Epithelial cell of proximal tubule (primary cell): Measurements from ENCODE around the gene TSPAN14. TPM values are rescaled to one million over a fixed set of nuclear protein-coding genes. Genes with fewer than 3 reads are reported as not detected.

Experiments
- DNase-seq: peaks from one replicate; pipeline ENCODE4 v3.0.0-alpha.2; 2011; ENCODE audit warnings: low read depth
- H3K4me3 ChIP-seq: 2 replicates; pipeline ENCODE4 v1.5.1; 2011; ENCODE audit warnings: low read depth, mild to moderate bottlenecking, low read length
- total RNA-seq: library from RNA; depleted of rRNA; stranded (reverse); fragments of >200 nt; gene quantifications from 2 replicates; pipeline ENCODE4 v1.2.3, GENCODE V29; 2015
- TF ChIP-seq, protein P1 (sequence below): conservative IDR thresholded peaks from 2 replicates; pipeline ENCODE4 v1.5.1; 2012; ENCODE audit warnings: low read depth, mild to moderate bottlenecking, low read length

The TSPAN14 gene
- total RNA-seq, 1 donor from 2014 or later = 139 TPM

- no peak for DNase-seq
- H3K4me3 ChIP-seq = no peak overlapping the region
- TF ChIP-seq, protein P1, sequence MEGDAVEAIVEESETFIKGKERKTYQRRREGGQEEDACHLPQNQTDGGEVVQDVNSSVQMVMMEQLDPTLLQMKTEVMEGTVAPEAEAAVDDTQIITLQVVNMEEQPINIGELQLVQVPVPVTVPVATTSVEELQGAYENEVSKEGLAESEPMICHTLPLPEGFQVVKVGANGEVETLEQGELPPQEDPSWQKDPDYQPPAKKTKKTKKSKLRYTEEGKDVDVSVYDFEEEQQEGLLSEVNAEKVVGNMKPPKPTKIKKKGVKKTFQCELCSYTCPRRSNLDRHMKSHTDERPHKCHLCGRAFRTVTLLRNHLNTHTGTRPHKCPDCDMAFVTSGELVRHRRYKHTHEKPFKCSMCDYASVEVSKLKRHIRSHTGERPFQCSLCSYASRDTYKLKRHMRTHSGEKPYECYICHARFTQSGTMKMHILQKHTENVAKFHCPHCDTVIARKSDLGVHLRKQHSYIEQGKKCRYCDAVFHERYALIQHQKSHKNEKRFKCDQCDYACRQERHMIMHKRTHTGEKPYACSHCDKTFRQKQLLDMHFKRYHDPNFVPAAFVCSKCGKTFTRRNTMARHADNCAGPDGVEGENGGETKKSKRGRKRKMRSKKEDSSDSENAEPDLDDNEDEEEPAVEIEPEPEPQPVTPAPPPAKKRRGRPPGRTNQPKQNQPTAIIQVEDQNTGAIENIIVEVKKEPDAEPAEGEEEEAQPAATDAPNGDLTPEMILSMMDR = no peak
These were observed 16.2 kb downstream of the TSPAN14 start for GRCh38 chr10:80470266-80470665.

DNA sequence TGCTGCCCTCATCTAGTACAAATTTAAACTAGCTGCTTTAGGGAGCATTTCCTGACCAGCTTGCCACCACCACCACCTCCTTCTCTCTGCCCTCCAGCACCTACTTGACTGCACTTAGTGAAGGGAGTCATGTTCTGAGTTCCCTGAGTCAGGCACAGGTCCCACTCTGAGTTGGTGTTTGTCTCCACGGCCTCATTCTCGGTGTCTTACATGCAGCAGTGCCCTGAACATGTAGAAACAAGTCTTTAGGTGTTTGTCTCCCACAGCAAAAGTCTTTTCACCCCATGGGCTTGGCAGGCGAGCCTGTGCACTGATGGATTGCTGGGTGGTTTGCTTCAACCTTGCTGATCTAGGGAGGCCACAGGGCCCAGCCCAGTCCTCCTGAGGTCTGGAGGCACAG is 16.9 kb downstream of the TSPAN14 start:
- no peak for DNase-seq
- H3K4me3 ChIP-seq = no peak overlapping the region
- TF ChIP-seq, protein P1 = no peak

DNA sequence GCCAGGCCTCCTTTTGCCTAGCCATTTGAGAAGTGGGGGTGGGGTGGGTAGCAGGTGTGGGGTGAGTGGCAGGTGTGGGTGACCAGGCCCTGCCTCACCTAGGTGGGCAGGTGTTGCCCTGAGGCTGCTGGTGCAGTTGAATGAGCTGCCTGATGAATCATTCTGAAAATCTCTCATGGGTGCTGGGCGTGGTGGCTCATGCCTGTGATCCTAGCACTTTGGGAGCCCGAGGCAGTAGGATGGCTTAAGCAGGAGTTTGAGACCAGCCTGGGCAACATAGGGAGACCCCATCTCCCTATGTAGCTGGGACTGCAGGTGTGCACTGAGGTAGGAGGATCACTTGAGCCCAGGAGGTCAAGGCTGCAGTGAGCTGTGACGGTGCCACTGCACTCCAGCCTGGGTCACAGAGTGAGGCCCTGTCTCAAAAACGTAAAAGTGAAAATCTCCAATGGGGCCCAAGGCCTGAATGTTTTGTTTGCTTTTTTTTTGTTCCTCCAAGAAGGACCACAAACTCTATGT is 17.7 kb downstream of the TSPAN14 start:
- no peak for DNase-seq
- no peak overlapping the region for H3K4me3 ChIP-seq
- TF ChIP-seq, protein P1 = no peak

DNA sequence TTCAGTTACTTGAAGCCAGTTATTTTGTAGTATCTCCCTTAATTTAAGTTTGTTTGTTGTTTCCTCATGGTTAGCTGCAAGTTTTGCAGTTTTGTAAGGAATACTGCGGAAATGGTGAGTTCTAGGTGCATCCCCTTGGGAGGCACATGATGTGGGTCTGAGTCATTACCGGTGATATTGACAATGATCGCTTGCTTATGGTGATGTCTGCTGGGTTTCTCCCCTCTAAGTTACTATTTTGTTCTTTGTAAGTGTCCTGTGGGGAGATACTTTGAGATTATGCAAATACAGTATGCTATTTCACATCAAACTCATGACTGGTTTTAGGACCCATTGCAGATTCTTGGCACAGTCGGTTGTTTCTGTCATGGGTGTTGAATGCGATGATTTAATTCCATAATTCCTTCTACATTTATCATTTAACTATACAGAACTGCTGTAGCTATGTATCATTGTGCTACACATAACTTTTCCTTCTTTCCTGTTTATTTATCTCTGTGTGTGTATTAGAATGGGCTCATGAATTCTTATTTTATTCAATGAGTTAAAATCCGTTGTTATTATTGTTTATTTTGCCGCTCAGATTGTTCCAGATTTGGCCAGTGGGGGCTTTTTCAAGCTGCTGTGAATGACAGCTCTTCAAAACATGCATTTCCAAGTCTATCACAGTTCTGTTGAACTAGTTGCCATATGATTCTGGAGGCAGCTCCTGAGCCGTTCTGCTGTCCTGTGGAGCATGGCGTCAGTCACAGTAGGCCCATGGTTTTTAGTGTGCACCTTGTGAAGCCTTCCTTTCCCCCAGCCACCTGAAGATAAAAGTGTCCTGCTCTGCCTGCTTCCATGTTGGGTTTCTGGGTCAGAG is 18.4 kb downstream of the TSPAN14 start:
- peak; percentile 82 for DNase-seq
- TF ChIP-seq, protein P1 = no peak
- H3K4me3 ChIP-seq = no peak overlapping the region

- no peak for DNase-seq
- TF ChIP-seq, protein P1 = no peak
- H3K4me3 ChIP-seq = no peak overlapping the region
These were observed 19.1 kb downstream of the TSPAN14 start for GRCh38 chr10:80473096-80473657.

DNA sequence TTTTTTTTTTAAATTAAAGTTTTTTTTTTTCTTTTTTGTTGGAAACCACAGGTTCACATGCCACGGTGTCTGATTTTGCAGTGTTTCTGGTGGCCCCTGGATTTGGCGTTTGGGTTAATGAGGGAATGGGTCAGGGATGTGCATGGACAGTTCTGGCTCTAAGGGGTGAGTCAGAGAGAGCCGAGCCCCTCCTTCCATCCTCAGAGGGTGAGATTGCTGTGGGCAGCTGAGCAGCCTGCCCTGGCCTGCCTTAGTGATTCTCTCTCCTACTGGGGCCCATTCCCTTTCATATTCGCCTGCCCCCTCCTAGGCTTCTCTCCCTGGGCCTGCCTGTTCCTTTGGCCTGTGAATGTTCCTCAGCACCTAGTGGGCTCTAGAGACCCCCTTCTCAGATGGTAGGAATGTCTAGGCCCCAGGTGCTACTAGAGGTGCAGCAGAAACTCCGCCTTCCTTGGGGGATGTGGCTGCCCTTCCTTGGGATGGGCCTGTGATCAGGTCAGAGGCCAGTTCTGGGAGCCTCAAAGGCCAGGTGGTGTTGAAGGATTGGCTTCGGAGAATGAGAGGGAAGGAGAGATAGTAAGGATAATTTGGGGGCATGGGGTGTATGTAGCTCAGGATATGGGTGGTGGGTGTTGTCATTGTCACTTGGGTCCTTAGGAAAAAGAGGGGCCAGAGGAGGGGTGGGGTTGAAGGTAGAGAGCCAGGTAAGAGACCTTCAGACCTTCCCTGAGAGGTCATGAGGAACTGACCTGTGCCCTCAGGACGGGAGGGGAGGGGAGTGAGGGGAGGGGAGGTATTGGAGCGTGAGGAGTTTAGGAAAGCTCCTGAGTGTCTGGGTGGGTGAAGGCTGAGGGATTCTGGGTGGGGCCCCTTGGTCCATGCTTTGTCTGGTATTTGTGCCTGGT is 19.8 kb downstream of the TSPAN14 start:
- DNase-seq = no peak
- TF ChIP-seq, protein P1 = no peak
- no peak overlapping the region for H3K4me3 ChIP-seq
